Measurements from ENCODE around the gene PCDHB3. TPM values are rescaled to one million over a fixed set of nuclear protein-coding genes. Genes with fewer than 3 reads are reported as not detected.
"Not testable (repeated sequence)": the region's sequence is repeated elsewhere in the genome, so short reads cannot be mapped to it uniquely, and the experiment has no call there.

PCDHB3 gene
- total RNA-seq: 0.22 and 0.60 TPM in 2 replicates

DNA sequence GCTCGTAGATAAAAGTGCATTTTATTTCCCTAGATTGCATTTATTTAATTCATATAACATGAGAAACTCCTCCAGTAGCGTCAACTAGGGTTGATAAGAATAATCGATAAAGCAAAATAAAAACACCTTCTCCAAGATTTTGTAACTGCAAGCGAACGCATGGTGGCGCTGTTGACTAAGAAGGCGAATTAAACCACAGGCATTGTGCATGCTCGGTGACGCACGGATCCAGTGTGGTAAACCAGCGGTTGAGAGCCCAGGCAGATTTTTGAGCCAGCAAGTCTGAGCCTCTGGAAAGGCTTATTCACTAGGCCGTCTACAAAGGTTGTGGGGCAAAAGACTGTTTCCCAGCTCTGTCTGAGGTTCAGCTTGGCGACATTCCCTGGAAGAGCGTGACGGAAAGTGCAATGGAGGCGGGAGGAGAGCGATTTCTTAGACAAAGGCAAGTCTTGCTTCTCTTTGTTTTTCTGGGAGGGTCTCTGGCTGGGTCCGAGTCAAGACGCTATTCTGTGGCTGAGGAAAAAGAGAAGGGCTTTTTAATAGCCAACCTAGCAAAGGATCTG lies at the start of gene PCDHB3:
Gene PCDHB3, plus strand, starts transcription at position 231 of the 563 bp plus-strand sequence. Its CDS starts 177 bp downstream, at position 408.
- peak; percentile 17 to 35 for DNase-seq (ENCODE audit: low read depth in 2 of 2)

DNA sequence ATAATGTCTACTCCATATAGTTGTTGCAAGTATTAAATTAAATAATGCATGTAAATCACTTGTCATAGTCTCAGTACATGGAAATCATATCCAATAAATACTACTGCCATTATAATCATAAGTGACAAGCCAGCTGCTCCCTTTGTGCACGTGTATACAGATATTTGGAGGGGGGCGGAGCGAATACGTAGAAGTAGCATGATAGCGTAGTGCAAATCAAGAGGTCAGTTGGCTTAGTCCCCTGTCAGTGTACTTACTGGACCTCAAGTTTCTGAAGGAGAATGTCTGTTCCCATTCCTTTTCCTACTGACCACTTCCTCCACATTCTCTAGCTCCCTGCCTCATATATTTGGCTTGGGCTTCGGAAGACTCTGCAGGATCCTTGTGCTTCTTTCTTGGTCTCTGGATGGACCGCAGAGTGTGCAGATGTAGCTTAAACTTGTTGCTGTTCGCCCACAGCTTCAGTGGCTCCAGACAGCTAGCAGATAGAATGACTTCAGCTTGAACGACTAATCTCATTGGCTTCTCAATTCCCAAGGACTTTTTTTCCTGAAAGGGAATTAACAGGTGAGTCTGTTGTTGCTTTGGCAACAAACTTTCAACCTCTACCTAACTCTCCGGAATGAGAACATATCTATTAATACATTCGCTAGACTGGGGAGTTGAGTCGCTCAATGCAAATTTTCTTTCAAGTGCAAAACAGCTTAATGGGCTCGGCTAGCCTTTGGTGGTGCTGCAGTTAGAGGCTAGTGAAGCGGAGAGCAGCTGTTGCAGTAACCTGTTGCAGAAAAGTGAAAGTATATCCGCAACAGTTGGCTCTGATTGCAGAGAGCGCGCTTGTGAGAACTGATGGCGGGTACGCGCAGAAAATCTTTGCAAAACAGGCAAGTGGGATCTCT lies 49.4 kb upstream of the PCDHB3 start, which contains the start of gene PCDHB1:
Gene PCDHB1, plus strand, starts transcription at position 753 of the 899 bp plus-strand sequence. Its CDS starts 97 bp downstream, at position 850.
- DNase-seq (ENCODE audit: low read depth in 2 of 2): no peak

DNA sequence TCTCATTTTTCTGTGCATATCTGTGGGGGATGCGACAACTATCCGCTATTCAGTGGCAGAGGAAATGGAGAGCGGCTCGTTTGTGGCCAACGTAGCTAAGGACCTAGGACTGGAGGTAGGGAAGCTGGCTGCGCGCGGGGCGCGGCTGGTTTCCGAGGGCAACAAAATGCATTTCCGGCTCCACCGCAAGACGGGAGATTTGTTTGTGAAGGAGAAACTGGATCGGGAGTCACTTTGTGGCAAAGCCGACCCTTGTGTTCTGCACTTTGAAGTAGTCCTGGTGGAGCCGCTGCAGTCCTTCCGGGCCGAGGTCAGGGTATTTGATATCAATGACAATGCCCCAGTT lies 48.8 kb upstream of the PCDHB3 start:
- DNase-seq (ENCODE audit: low read depth in 2 of 2): no peak

DNA sequence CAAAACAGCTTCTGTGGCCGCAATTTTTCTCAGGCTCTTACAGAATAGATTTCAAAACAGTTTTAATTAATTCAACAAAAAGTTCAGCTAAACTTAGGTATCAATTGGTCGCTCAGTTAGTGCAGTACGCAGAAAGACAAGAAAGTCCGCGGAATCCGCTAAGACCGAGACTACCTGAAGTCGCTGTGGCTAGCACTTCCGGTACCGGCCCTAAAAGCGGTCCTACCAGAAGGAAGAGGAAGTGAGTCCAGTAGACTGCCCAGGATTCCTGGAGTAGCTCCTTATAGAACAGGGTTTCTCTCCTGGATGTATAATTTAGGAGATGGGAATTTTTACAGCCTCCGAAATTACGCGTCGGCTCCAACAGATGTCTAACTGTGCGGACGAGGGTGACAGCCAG lies 22.4 kb upstream of the PCDHB3 start:
- no peak for DNase-seq (ENCODE audit: low read depth in 2 of 2)

DNA sequence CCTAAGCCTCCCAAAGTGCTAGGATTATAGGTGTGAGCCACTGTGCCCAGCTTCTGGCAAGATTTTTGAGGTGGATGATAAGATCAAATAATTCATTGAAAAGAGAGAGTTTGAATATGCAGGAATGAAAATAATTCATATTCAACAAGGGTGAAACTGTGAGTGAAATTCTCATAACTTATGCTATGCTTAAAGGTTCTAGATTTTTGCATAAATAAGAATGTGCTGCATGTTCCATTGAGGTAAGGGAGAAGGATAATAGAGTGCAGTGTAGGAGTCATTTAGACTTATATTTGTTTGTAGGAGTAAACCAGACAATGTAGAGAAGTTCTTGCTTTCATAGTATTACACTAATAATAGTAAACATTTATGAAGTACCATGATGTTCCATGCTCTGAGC lies 18.0 kb upstream of the PCDHB3 start:
- DNase-seq (ENCODE audit: low read depth in 2 of 2): no peak

DNA sequence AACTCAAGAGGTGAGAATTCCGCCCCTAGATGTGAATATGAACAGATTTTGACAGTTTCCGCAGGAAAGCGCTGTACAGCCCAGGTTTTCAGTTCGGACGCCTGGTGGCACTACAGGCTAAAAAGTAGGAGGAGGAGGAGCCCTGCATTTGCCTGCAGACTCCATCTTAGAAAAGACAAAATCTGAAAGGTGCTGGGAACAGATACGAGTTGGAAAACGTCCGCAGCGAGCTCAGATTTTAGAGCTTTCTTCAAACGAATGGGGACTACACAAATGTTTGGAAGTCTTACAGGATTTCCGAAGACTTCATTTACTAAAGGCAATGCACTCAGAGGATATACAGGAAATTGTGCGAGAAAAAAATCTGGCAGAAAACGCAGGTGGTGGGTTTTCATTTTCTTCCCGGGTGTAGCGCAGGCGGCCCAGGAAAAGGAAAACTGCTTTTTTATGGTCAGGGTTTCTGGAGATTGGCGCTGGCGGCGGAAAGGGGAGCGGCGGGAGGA lies 15.7 kb upstream of the PCDHB3 start:
- peak; percentile 45 to 60 for DNase-seq (ENCODE audit: low read depth in 2 of 2)

DNA sequence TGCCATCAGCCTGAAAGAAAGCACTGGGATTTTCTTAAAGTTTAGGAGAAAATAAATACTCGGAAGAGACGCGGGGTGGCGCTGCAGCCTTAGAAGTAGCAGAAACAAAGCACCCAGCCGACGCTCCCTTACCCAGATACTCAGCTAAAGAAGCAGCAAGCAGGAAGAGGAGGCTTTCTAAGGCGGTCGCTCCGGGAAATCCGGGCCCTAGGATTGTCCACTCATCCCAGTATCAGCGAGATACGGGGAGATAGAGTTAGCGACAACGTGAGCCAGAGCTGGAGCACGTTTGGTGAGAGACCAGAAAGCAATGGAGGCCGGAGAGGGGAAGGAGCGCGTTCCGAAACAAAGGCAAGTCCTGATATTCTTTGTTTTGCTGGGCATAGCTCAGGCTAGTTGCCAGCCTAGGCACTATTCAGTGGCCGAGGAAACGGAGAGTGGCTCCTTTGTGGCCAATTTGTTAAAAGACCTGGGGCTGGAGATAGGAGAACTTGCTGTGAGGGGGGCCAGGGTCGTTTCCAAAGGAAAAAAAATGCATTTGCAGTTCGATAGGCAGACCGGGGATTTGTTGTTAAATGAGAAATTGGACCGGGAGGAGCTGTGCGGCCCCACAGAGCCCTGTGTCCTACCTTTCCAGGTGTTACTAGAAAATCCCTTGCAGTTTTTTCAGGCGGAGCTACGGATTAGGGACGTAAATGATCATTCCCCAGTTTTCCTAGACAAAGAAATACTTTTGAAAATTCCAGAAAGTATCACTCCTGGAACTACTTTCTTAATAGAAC lies 5.6 kb upstream of the PCDHB3 start, which contains the start of gene PCDHB2:
Gene PCDHB2, plus strand, starts transcription at position 135 of the 782 bp plus-strand sequence. Its CDS starts 176 bp downstream, at position 311.
- DNase-seq (ENCODE audit: low read depth in 2 of 2): peak; percentile 32

DNA sequence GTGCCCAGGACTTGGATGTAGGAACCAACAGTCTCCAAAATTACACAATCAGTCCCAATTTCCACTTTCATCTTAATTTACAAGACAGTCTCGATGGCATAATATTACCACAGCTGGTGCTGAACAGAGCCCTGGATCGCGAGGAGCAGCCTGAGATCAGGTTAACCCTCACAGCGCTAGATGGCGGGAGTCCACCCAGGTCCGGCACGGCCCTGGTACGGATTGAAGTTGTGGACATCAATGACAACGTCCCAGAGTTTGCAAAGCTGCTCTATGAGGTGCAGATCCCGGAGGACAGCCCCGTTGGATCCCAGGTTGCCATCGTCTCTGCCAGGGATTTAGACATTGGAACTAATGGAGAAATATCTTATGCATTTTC lies 5.0 kb upstream of the PCDHB3 start:
- DNase-seq (ENCODE audit: low read depth in 2 of 2): no peak

DNA sequence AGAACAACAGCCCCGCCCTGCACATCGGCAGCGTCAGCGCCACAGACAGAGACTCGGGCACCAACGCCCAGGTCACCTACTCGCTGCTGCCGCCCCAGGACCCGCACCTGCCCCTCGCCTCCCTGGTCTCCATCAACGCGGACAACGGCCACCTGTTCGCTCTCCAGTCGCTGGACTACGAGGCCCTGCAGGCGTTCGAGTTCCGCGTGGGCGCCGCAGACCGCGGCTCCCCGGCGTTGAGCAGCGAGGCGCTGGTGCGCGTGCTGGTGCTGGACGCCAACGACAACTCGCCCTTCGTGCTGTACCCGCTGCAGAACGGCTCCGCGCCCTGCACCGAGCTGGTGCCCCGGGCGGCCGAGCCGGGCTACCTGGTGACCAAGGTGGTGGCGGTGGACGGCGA lies 4.1 kb upstream of the PCDHB3 start:
- not testable (repeated sequence) for DNase-seq (ENCODE audit: low read depth in 2 of 2)

DNA sequence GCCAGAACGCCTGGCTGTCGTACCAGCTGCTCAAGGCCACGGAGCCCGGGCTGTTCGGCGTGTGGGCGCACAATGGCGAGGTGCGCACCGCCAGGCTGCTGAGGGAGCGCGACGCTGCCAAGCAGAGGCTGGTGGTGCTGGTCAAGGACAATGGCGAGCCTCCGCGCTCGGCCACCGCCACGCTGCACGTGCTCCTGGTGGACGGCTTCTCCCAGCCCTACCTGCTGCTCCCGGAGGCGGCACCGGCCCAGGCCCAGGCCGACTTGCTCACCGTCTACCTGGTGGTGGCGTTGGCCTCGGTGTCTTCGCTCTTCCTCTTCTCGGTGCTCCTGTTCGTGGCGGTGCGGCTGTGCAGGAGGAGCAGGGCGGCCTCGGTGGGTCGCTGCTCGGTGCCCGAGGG lies 3.7 kb upstream of the PCDHB3 start:
- not testable (repeated sequence) for DNase-seq (ENCODE audit: low read depth in 2 of 2)

DNA sequence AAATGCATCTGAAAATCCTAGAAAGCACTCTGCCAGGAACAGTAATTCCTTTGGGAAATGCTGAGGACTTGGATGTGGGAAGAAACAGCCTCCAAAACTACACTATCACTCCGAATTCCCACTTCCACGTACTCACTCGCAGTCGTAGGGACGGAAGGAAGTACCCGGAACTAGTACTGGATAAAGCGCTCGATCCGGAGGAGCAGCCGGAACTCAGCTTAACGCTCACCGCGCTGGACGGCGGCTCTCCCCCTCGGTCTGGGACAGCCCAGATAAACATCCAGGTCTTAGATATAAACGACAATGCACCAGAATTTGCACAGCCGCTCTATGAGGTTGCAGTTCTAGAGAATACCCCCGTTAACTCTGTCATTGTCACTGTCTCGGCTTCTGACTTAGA lies 786 bp downstream of the PCDHB3 start:
- no peak for DNase-seq (ENCODE audit: low read depth in 2 of 2)

DNA sequence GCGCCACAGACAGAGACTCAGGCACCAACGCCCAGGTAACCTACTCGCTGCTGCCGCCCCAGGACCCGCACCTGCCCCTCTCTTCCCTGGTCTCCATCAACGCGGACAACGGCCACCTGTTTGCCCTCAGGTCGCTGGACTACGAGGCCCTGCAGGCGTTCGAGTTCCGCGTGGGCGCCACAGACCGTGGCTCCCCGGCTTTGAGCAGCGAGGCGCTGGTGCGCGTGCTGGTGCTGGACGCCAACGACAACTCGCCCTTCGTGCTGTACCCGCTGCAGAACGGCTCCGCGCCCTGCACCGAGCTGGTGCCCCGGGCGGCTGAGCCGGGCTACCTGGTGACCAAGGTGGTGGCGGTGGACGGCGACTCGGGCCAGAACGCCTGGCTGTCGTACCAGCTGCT lies 1.8 kb downstream of the PCDHB3 start:
- DNase-seq (ENCODE audit: low read depth in 2 of 2): not testable (repeated sequence)

DNA sequence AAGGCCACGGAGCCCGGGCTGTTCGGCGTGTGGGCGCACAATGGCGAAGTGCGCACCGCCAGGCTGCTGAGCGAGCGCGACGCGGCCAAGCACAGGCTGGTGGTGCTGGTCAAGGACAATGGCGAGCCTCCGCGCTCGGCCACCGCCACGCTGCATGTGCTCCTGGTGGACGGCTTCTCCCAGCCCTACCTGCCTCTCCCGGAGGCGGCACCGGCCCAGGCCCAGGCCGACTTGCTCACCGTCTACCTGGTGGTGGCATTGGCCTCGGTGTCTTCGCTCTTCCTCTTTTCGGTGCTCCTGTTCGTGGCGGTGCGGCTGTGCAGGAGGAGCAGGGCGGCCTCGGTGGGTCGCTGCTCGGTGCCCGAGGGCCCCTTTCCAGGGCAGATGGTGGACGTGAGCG lies 2.2 kb downstream of the PCDHB3 start:
- DNase-seq (ENCODE audit: low read depth in 2 of 2): not testable (repeated sequence)

DNA sequence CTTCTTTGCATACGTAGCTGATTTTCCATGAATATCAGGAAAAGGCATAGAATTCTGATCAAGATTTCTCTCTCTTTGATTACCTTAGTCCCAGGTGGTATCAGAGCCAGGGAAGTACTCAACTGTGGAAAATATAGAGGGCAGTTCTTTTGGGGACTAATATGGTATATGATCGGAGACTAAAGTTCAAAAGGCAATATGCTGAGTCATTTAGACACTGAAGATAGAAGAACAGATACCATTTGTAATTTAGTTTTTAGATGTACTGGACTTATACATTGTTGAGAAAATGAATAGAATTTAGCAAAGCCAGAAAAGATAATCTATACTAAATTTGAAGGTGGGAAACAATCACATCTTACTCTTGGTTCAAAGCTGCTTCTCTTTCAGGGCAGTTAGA lies 5.1 kb downstream of the PCDHB3 start:
- DNase-seq (ENCODE audit: low read depth in 2 of 2): no peak

DNA sequence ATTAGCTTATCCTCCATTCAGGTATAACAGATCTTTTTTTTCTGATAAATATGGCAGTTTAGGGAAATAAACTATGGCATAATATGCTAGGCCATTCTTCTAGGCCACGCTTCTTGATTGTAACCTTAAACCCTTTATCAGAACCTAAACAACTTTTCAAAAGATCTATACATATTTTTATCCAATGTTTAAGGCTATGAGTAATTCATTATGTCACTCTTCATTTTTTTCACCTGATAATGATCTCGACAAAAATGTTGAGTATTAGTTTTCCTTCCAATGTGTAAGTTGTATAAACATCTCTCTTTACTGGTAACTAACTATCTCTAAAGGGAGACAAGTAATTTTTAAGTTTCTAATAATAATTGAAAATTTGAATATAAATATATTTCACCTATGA lies 19.0 kb downstream of the PCDHB3 start:
- no peak for DNase-seq (ENCODE audit: low read depth in 2 of 2)

DNA sequence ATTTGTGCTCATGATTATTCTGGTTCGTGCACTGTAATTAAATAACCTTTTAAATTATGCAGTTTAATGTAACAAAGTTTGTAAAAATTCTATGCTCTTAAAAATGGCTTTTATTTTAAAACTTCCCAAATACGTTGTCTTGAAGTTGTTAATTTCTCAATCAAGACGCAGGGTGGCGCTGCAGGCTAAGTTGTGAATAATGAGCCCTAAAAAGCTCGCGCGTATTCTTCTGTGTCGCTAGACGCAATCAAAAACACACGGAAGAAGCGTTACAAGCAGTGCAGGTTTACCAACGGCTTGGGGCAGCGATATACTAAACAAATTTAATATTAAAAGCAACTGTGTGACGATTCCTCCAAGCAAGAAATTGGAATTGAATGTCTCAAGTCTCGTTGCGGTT lies 21.3 kb downstream of the PCDHB3 start, which contains the start of gene PCDHB4:
Gene PCDHB4, plus strand, starts transcription at position 256 of the 400 bp plus-strand sequence. CDS start 181 bp downstream, outside the sequence.
- peak; percentile 8 to 12 for DNase-seq (ENCODE audit: low read depth in 2 of 2)

DNA sequence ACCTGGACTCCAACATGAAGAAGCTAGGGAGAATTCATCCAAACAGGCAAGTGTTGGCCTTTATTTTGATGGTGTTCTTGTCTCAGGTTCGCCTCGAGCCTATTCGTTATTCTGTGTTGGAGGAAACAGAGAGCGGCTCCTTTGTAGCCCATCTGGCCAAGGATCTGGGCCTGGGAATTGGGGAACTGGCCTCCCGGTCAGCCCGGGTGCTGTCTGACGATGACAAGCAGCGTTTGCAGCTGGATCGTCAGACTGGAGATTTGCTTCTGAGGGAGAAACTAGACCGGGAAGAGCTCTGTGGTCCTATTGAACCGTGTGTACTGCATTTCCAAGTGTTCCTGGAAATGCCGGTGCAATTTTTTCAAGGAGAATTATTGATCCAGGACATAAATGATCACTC lies 21.7 kb downstream of the PCDHB3 start:
- DNase-seq (ENCODE audit: low read depth in 2 of 2): no peak

DNA sequence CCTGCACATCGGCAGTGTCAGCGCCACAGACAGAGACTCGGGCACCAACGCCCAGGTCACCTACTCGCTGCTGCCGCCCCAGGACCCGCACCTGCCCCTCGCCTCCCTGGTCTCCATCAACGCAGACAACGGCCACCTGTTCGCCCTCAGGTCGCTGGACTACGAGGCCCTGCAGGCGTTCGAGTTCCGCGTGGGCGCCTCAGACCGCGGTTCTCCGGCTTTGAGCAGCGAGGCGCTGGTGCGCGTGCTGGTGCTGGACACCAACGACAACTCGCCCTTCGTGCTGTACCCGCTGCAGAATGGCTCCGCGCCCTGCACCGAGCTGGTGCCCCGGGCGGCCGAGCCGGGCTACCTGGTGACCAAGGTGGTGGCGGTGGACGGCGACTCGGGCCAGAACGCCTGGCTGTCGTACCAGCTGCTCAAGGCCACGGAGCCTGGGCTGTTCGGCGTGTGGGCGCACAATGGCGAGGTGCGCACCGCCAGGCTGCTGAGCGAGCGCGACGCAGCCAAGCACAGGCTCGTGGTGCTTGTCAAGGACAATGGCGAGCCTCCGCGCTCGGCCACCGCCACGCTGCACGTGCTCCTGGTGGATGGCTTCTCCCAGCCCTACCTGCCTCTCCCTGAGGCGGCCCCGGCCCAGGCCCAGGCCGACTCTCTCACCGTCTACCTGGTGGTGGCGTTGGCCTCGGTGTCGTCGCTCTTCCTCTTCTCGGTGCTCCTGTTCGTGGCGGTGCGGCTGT lies 23.3 kb downstream of the PCDHB3 start:
- DNase-seq (ENCODE audit: low read depth in 2 of 2): not testable (repeated sequence)

DNA sequence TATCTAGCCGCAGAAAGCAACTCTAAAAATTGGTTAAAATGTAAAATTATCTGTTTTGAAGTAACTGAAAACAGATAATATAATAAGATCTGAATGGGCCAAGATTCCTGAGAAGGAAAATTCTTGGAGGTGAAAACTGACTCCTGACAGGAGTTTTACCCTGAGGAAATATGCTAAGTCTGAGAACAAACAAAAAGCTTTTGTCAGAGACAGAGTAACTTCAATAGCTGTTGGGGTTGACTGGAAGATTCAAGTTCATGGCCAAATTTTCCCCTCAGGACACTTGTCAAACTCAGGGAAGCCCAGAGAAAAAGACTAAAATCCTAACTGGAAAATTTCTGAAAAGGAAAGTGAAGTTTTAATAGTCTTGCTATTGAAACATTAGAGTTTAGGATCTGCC lies 27.0 kb downstream of the PCDHB3 start:
- no peak for DNase-seq (ENCODE audit: low read depth in 2 of 2)

DNA sequence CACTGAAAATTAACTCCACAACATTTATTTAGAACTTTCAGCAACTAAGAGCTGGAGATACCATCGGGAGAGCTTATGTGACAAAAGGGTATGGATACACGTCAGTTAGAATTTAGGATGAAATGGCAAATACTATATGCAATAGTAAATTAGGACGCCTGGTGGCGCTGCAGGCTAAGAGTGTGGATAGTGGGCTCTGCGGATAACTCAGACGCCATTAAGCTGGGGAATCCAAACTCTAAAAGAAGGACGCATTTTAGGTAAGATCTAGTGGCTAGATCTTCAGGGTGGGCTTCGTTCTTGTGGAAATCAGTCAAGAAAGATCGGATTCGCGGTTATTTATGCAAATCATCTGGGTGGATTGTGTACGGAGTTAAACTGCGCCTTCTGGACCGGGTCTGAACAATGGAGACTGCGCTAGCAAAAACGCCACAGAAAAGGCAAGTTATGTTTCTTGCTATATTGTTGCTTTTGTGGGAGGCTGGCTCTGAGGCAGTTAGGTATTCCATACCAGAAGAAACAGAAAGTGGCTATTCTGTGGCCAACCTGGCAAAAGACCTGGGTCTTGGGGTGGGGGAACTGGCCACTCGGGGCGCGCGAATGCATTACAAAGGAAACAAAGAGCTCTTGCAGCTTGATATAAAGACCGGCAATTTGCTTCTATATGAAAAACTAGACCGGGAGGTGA lies 34.9 kb downstream of the PCDHB3 start, which contains the start of gene PCDHB5:
Gene PCDHB5, plus strand, starts transcription at position 177 of the 688 bp plus-strand sequence. Its CDS starts 229 bp downstream, at position 406.
- peak; percentile 8 to 28 for DNase-seq (ENCODE audit: low read depth in 2 of 2)
